GM21367 (cell line): ENCODE results near the gene FBN2.

Experiments
- ATAC-seq: cut with Tn5 transposase; IDR thresholded peaks from one replicate; pipeline ENCODE4 v1.9.1; 2021; ENCODE audit not compliant: unreplicated experiment

Gene FBN2

GRCh38 chr5:128378196-128378595 is 159.8 kb downstream of the FBN2 start:
- ATAC-seq, result no peak

GRCh38 chr5:128376577-128376976 is 161.5 kb downstream of the FBN2 start:
- ATAC-seq, result no peak

GRCh38 chr5:128366147-128366546 is 171.9 kb downstream of the FBN2 start:
- no peak for ATAC-seq

GRCh38 chr5:128362370-128362769 is 175.7 kb downstream of the FBN2 start:
- ATAC-seq, result no peak

- no peak for ATAC-seq
Measured at GRCh38 chr5:128358826-128359225, 179.2 kb downstream of the FBN2 start.

- no peak for ATAC-seq
Measured at GRCh38 chr5:128357226-128357625, 180.8 kb downstream of the FBN2 start.

- ATAC-seq, result no peak
Measured at GRCh38 chr5:128355961-128356360, 182.1 kb downstream of the FBN2 start.

- ATAC-seq, result no peak
Measured at GRCh38 chr5:128353441-128354107, 184.5 kb downstream of the FBN2 start.

- no peak for ATAC-seq
Measured at GRCh38 chr5:128350705-128351104, 187.3 kb downstream of the FBN2 start.

- no peak for ATAC-seq
Measured at GRCh38 chr5:128349044-128349858, 188.8 kb downstream of the FBN2 start.

GRCh38 chr5:128346038-128346437 is 192.0 kb downstream of the FBN2 start:
- no peak for ATAC-seq

GRCh38 chr5:128345247-128345646 is 192.8 kb downstream of the FBN2 start:
- ATAC-seq, result no peak

GRCh38 chr5:128343168-128343567 is 194.9 kb downstream of the FBN2 start:
- no peak for ATAC-seq

- no peak for ATAC-seq
Measured at GRCh38 chr5:128341056-128341455, 197.0 kb downstream of the FBN2 start.

GRCh38 chr5:128340648-128341047 is 197.4 kb downstream of the FBN2 start:
- no peak for ATAC-seq

GRCh38 chr5:128339585-128339984 is 198.5 kb downstream of the FBN2 start:
- no peak for ATAC-seq

- no peak for ATAC-seq
Measured at GRCh38 chr5:128338649-128339048, 199.4 kb downstream of the FBN2 start.

- ATAC-seq, result no peak
Measured at GRCh38 chr5:128335339-128335738, 202.7 kb downstream of the FBN2 start.

GRCh38 chr5:128334010-128334716 is 203.9 kb downstream of the FBN2 start:
- ATAC-seq, result no peak

GRCh38 chr5:128331261-128331660 is 206.8 kb downstream of the FBN2 start:
- ATAC-seq, result no peak

- no peak for ATAC-seq
Measured at GRCh38 chr5:128329386-128329939, 208.6 kb downstream of the FBN2 start.

GRCh38 chr5:128328446-128328845 is 209.6 kb downstream of the FBN2 start:
- ATAC-seq, result no peak
